Ishikawa (cell line): ENCODE measurements around the gene C21orf91.

Source experiments
- CEBPB ChIP-seq: IDR thresholded peaks from 2 replicates; pipeline ENCODE4 v1.6.1; 2012
- CREB1 ChIP-seq: IDR thresholded peaks from 2 replicates; pipeline ENCODE4 v1.6.1; 2012; ENCODE audit warnings: low read depth
- EGR1 ChIP-seq: IDR thresholded peaks from 2 replicates; pipeline ENCODE4 v1.6.1; 2012
- EP300 ChIP-seq: IDR thresholded peaks from 2 replicates; pipeline ENCODE4 v1.6.1; 2012; ENCODE audit warnings: borderline replicate concordance
- FOXM1 ChIP-seq: IDR thresholded peaks from 2 replicates; pipeline ENCODE4 v1.6.1; 2012; ENCODE audit warnings: low read depth, borderline replicate concordance
- NFIC ChIP-seq: IDR thresholded peaks from 2 replicates; pipeline ENCODE4 v1.6.1; 2012
- RAD21 ChIP-seq: IDR thresholded peaks from 2 replicates; pipeline ENCODE4 v1.6.1; 2012; ENCODE audit warnings: low read depth
- REST ChIP-seq: IDR thresholded peaks from 2 replicates; pipeline ENCODE4 v1.6.1; 2012; ENCODE audit warnings: low read depth, mild to moderate bottlenecking
- TAF1 ChIP-seq: IDR thresholded peaks from 2 replicates; pipeline ENCODE4 v1.6.1; 2012; ENCODE audit warnings: low read depth, mild to moderate bottlenecking
- TCF12 ChIP-seq: IDR thresholded peaks from 2 replicates; pipeline ENCODE4 v1.6.1; 2012; ENCODE audit warnings: low read depth
- TEAD4 ChIP-seq: IDR thresholded peaks from 2 replicates; pipeline ENCODE4 v1.6.1; 2012
- YY1 ChIP-seq: IDR thresholded peaks from 2 replicates; pipeline ENCODE4 v1.6.1; 2012; ENCODE audit warnings: low read depth
- ZBTB7A ChIP-seq: IDR thresholded peaks from 2 replicates; pipeline ENCODE4 v1.6.1; 2012; ENCODE audit warnings: low read depth
- TF ChIP-seq, protein P1 (sequence below): IDR thresholded peaks from 2 replicates; pipeline ENCODE4 v1.6.1; 2012
- TF ChIP-seq, protein P2 (sequence below): IDR thresholded peaks from 2 replicates; pipeline ENCODE4 v1.6.1; 2012

Gene C21orf91

DNA sequence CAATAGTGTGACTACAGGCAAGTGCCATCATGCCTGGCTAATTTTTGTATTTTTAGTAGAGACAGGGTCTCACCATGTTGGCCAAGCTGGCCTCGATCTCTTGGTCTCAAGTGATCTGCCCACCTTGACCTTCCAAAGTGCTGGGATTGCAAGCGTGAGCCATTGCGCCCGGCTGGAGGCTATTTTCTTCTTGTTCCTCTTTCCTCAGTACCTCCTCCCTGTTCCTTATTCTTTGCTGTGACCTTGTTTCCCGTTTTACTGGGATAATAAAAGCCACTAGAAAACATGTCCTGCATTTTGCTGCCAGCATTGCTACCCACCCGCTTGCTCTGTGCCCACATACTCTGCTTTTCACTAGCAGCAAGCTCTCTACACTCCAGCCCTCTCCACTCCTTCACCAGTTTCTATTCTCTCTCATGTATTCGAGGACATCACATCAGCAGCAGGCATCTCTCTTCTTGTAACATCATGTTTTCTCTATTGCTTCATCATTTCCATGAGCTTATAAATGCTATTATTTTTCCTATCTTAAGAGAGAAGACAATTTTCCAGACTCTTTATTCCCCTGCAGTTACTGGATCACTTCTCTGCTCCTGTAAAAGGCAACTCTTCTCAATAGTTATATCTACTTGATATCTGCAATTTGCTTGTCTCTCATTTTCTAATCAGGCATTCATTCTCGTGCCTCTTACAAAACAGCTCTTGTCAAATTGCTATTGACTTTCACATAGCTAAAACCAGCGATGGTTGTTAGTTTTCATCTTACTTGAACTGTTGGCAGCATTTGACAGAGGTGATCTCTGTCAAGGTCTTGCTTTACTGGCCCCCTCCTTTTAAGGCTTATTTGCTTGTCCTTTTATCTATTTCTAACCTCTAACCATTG, 34.5 kb upstream of the C21orf91 start:
- TF ChIP-seq, protein P1, sequence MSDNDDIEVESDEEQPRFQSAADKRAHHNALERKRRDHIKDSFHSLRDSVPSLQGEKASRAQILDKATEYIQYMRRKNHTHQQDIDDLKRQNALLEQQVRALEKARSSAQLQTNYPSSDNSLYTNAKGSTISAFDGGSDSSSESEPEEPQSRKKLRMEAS: no peak
- TF ChIP-seq TEAD4 (no peak), NFIC (no peak), EGR1 (no peak), ZBTB7A (no peak), YY1 (no peak), TCF12 (no peak), REST (no peak), TAF1 (no peak)

DNA sequence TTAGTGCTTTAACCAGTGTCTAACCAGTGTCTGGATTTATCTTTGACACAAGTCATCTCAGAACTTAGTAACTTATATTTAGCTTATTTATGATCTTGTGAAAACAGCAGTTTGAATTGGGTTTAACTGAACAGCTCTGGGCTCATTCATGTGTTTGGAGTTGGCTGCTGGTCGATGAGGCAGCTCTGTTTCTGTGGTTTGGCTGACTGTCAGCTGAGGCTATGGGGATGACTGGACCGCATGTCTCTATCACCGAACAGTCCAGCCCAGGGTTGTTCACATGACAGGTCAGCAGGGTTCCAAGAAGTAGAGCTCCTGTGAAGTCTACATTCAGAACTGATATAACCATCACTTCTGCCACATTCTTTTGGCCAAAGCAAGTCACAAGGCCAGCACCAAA, 29.1 kb upstream of the C21orf91 start:
- TF ChIP-seq FOXM1 (no peak), RAD21 (no peak), NFIC (no peak), YY1 (no peak), CEBPB (no peak), EP300 (no peak), ZBTB7A (no peak), CREB1 (no peak), TCF12 (no peak), EGR1 (no peak), TEAD4 (no peak), TAF1 (no peak), REST (no peak)
- TF ChIP-seq, protein P2, sequence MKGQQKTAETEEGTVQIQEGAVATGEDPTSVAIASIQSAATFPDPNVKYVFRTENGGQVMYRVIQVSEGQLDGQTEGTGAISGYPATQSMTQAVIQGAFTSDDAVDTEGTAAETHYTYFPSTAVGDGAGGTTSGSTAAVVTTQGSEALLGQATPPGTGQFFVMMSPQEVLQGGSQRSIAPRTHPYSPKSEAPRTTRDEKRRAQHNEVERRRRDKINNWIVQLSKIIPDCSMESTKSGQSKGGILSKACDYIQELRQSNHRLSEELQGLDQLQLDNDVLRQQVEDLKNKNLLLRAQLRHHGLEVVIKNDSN: no peak
- TF ChIP-seq, protein P1: no peak

DNA sequence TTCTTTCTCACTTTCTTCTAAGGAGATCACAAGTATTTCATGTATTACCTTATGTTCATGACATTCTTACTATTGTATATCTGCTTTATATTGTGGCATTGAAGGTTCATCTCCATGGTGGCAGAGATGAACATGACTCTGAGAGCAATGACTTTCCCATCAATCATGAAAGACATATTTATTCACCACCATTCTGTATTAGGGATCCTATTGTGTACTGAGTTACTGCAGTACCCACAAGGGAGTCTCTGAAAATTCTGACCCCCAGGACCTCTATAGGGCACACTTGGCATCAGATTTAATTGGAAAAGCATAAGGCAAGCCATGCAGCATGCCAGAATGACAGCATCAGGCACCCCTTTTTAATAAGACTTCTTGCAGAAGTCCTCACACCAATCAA, 21.9 kb upstream of the C21orf91 start:
- TF ChIP-seq, protein P1: no peak
- TF ChIP-seq EGR1: no peak
- no peak for TF ChIP-seq ZBTB7A
- TF ChIP-seq TAF1: no peak
- TF ChIP-seq FOXM1: no peak
- TF ChIP-seq REST: no peak
- no peak for TF ChIP-seq TEAD4
- TF ChIP-seq, protein P2: no peak
- TF ChIP-seq YY1: no peak
- TF ChIP-seq RAD21: no peak
- no peak for TF ChIP-seq EP300
- no peak for TF ChIP-seq TCF12
- no peak for TF ChIP-seq CREB1
- no peak for TF ChIP-seq NFIC
- no peak for TF ChIP-seq CEBPB

GRCh38 chr21:17834639-17835354, 15.6 kb upstream of the C21orf91 start:
- TF ChIP-seq RAD21 (no peak), FOXM1 (no peak), YY1 (no peak)
